A549 (cell line): ENCODE data around the gene CEL.

Experiments used
- CBX8 ChIP-seq: fragments of 200-600 bp; sonication (generic); IDR thresholded peaks from 2 replicates; pipeline ENCODE4 v1.6.1; 2016
- CEBPB ChIP-seq, 2 experiments: fragments of >200 bp in 1 of 2; sonication (Bioruptor Twin) in 1 of 2; formaldehyde crosslinking in 1 of 2; IDR thresholded peaks; 2 replicates each; pipeline ENCODE4 v1.6.1; 2012 to 2016
- HDAC2 ChIP-seq: fragments of 200-600 bp; sonication (generic); IDR thresholded peaks from 2 replicates; pipeline ENCODE4 v1.6.1; 2016
- KDM1A ChIP-seq: fragments of 200-600 bp; sonication (generic); IDR thresholded peaks from 2 replicates; pipeline ENCODE4 v1.6.1; 2016; ENCODE audit warnings: low read depth, mild to moderate bottlenecking
- NFE2L2 ChIP-seq: fragments of 150-350 bp; conservative IDR thresholded peaks from 2 replicates; pipeline ENCODE4 v1.6.1; 2014; ENCODE audit warnings: low read length
- NR3C1 ChIP-seq: fragments of >200 bp; sonication (Bioruptor Twin); formaldehyde crosslinking; IDR thresholded peaks from 3 replicates; pipeline ENCODE4 v1.6.1; 2017
- POLR2A ChIP-seq: IDR thresholded peaks from 2 replicates; pipeline ENCODE4 v1.6.1; 2012; ENCODE audit warnings: mild to moderate bottlenecking, low read length
- RAD21 ChIP-seq, 2 experiments: fragments of >200 bp in 1 of 2; sonication (Bioruptor Twin) in 1 of 2; formaldehyde crosslinking in 1 of 2; IDR thresholded peaks in 1 of 2; conservative IDR thresholded peaks in 1 of 2; 2 replicates in 1 of 2; 3 replicates in 1 of 2; pipeline ENCODE4 v1.6.1; 2012 to 2018; ENCODE audit warnings: inconsistent platforms in 1 of 2
- RARB ChIP-seq: fragments of 250-450 bp; sonication (Bioruptor Pico); IDR thresholded peaks from 2 replicates; pipeline ENCODE4 v1.8.0; 2021; ENCODE audit warnings: mild to moderate bottlenecking, moderate library complexity
- RFX5 ChIP-seq: fragments of 450-650 bp; IDR thresholded peaks from 2 replicates; pipeline ENCODE4 v1.7.1; 2014; ENCODE audit warnings: antibody characterized with exemption, mild to moderate bottlenecking, moderate library complexity
- SMC3 ChIP-seq: fragments of >200 bp; sonication (Bioruptor Twin); formaldehyde crosslinking; IDR thresholded peaks from 3 replicates; pipeline ENCODE4 v1.6.1; 2018; ENCODE audit warnings: inconsistent platforms
- ZFP36 ChIP-seq: fragments of 450-650 bp; IDR thresholded peaks from 2 replicates; pipeline ENCODE4 v1.6.1; 2014; ENCODE audit warnings: borderline replicate concordance; ENCODE audit not compliant: partially characterized antibody
- TF ChIP-seq, protein P1 (sequence below): fragments of >200 bp; sonication (Bioruptor Twin); formaldehyde crosslinking; IDR thresholded peaks from 3 replicates; pipeline ENCODE4 v1.5.1; 2016
- TF ChIP-seq, protein P2 (sequence below): IDR thresholded peaks from 2 replicates; pipeline ENCODE4 v1.6.1; 2012

DNA sequence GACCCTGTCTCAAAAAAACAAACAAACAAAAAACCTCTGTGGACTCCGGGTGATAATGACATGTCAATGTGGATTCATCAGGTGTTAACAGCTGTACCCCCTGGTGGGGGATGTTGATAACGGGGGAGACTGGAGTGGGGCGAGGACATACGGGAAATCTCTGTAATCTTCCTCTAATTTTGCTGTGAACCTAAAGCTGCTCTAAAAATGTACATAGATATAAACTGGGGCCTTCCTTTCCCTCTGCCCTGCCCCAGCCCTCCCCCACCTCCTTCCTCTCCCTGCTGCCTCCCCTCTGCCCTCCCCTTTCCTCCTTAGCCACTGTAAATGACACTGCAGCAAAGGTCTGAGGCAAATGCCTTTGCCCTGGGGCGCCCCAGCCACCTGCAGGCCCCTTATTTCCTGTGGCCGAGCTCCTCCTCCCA, 1.4 kb upstream of the CEL start:
- no peak for TF ChIP-seq POLR2A
- TF ChIP-seq NR3C1, result no peak
- TF ChIP-seq NFE2L2, result no peak
- TF ChIP-seq, protein P1, sequence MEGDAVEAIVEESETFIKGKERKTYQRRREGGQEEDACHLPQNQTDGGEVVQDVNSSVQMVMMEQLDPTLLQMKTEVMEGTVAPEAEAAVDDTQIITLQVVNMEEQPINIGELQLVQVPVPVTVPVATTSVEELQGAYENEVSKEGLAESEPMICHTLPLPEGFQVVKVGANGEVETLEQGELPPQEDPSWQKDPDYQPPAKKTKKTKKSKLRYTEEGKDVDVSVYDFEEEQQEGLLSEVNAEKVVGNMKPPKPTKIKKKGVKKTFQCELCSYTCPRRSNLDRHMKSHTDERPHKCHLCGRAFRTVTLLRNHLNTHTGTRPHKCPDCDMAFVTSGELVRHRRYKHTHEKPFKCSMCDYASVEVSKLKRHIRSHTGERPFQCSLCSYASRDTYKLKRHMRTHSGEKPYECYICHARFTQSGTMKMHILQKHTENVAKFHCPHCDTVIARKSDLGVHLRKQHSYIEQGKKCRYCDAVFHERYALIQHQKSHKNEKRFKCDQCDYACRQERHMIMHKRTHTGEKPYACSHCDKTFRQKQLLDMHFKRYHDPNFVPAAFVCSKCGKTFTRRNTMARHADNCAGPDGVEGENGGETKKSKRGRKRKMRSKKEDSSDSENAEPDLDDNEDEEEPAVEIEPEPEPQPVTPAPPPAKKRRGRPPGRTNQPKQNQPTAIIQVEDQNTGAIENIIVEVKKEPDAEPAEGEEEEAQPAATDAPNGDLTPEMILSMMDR, result no peak
- TF ChIP-seq, protein P2, sequence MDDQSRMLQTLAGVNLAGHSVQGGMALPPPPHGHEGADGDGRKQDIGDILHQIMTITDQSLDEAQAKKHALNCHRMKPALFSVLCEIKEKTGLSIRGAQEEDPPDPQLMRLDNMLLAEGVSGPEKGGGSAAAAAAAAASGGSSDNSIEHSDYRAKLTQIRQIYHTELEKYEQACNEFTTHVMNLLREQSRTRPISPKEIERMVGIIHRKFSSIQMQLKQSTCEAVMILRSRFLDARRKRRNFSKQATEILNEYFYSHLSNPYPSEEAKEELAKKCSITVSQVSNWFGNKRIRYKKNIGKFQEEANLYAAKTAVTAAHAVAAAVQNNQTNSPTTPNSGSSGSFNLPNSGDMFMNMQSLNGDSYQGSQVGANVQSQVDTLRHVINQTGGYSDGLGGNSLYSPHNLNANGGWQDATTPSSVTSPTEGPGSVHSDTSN, result no peak
- no peak for TF ChIP-seq RARB (CRISPR knock-in tag)
- TF ChIP-seq SMC3, result no peak
- TF ChIP-seq RFX5, result no peak
- TF ChIP-seq CBX8, result no peak
- no peak for TF ChIP-seq CEBPB (IDR thresholded peaks at IDR 0.05)
- TF ChIP-seq HDAC2, result no peak
- TF ChIP-seq KDM1A, result no peak
- TF ChIP-seq ZFP36, result no peak
- TF ChIP-seq RAD21 (conservative IDR thresholded peaks at IDR 0.05 in 1 of 2, IDR thresholded peaks at IDR 0.05 in 1 of 2), result no peak
